Fibroblast of the aortic adventitia (primary cell): ENCODE measurements around the gene SLC9A9. TPM values are rescaled to one million over a fixed set of nuclear protein-coding genes. Genes with fewer than 3 reads are reported as not detected.

Source experiments
- DNase-seq: peaks from one replicate; pipeline ENCODE4 v3.0.0-alpha.2; 2010; ENCODE audit warnings: low read depth
- H3K4me3 ChIP-seq: 2 replicates; pipeline ENCODE4 v1.5.1; 2011; ENCODE audit warnings: low read depth, mild to moderate bottlenecking, control low read depth, low read length, moderate library complexity
- total RNA-seq: library from RNA; depleted of rRNA; stranded (reverse); fragments of >200 nt; gene quantifications from 2 replicates; pipeline ENCODE4 v1.2.3, GENCODE V29; 2012; ENCODE audit warnings: low replicate concordance
- TF ChIP-seq, protein P1 (sequence below): IDR thresholded peaks from 2 replicates; pipeline ENCODE4 v1.5.1; 2011; ENCODE audit warnings: mild to moderate bottlenecking, low read length, control low read depth, inconsistent platforms; ENCODE audit not compliant: insufficient read depth

SLC9A9 gene
- total RNA-seq, 1 donor, result 23.8 TPM

DNA sequence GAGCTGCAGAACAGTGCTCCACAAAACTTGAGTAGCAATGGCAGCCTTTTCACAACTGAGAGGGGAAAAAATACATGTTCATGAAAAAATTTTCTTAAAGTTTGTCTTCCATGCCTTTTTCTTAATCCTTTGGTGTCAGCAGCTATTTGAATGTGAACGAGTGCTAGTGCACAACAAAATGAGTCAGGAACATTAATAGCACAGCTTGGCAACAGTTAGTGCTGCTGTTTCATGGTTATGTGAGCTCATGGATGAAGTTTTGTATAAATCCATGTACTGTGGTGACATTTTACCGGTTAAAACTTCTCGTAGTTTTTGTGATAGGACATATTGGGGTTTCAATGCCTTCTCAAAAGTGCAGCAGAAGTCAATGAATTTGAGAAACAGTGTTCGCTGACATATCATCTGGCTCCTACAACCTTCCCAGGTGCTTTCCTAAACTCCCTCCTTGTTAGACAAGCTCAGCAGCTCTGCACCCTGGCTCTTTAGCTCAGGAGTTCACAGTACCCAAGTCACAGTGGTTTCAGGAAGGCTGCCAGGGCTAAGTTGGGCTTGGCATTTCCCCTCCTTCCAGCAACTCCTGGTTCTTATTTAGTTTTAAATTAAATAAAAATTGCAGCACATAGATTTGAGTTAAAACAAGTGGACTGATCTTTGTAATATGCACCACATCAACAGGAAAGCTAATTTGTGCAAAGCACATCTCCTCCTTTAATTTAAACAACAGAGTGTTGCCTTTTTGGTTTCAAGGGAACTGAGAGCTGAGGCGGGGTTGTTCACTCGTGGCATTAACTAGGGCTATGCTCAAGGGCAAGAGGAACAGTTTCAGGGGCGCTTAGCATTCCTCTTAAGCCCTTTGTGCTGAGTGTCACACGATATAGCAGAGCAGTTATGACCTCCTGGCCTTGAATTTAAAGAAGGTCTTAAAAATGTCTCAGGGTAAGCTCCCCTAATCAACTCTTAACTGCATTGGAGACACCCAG lies 365.9 kb downstream of the SLC9A9 start:
- no peak overlapping the region for H3K4me3 ChIP-seq
- DNase-seq, result peak; percentile 16
- TF ChIP-seq, protein P1, sequence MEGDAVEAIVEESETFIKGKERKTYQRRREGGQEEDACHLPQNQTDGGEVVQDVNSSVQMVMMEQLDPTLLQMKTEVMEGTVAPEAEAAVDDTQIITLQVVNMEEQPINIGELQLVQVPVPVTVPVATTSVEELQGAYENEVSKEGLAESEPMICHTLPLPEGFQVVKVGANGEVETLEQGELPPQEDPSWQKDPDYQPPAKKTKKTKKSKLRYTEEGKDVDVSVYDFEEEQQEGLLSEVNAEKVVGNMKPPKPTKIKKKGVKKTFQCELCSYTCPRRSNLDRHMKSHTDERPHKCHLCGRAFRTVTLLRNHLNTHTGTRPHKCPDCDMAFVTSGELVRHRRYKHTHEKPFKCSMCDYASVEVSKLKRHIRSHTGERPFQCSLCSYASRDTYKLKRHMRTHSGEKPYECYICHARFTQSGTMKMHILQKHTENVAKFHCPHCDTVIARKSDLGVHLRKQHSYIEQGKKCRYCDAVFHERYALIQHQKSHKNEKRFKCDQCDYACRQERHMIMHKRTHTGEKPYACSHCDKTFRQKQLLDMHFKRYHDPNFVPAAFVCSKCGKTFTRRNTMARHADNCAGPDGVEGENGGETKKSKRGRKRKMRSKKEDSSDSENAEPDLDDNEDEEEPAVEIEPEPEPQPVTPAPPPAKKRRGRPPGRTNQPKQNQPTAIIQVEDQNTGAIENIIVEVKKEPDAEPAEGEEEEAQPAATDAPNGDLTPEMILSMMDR, result no peak

DNA sequence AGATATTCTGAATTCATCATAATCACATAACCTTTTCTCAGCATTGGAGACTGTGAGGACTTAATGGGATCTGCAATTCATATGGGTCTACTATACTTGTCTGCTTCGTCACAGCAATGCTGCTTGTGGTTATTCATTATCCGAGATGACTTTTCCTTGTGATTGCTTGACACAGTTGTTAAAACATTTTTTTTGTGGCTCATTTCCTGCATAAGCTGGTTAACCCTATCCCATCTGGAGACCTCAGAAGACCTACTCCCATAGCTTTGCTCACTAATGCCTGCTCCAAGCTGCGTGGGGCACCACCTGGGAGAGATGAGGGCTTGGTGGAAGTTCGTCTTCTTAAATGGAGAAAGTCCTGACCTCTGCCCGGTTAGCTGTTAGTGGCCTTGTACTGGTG lies 367.9 kb downstream of the SLC9A9 start:
- peak; percentile 28 for DNase-seq
- H3K4me3 ChIP-seq, result no peak overlapping the region
- TF ChIP-seq, protein P1, result no peak

DNA sequence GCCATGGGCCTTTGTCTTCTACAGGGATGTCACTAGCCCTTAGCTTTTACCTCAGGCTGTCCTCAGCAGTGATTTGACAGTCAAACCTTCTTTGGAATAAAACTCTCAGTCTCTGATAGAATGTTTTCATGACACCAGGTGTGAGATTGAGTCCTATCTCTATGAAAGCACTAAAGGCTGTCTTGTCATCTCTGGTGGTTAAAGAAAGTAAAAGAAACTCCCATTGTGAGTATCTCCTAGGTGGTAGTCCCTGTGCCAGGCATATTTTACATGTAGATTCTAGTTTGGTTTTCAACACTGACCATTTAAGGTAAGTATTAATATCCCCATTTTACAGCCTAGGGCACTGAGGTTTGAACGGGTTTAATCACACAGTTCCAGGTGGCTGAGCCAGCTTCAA lies 368.5 kb downstream of the SLC9A9 start:
- TF ChIP-seq, protein P1, result no peak
- no peak overlapping the region for H3K4me3 ChIP-seq
- DNase-seq, result no peak

DNA sequence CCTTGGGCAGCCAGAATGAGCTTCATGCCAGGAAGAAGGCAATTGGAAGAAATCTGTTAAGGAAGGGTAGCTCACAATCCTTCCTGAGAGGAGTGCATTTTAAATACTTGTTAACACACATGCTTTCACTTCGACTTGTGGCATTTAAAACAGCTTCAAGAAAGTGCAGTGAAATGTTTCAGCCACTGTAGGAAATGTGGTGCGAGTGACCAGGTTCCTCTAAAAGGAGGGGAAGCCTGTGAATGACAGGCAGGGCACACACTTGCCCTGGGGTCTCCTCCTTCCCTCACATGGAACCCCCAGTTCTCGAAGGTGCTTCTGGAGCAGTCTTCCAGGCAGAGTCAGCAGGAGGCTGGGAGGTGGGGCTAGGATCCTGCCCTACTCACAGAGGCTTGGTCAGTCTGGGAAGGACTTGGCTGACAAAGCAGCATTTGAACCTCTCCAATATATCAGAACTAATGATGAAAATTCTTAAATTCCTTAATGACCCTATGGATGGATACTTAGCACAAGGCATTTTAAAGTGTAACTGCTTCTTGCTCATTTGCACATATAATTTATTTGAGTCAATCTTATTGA lies 370.1 kb downstream of the SLC9A9 start:
- H3K4me3 ChIP-seq, result no peak overlapping the region
- TF ChIP-seq, protein P1, result no peak
- DNase-seq, result no peak

DNA sequence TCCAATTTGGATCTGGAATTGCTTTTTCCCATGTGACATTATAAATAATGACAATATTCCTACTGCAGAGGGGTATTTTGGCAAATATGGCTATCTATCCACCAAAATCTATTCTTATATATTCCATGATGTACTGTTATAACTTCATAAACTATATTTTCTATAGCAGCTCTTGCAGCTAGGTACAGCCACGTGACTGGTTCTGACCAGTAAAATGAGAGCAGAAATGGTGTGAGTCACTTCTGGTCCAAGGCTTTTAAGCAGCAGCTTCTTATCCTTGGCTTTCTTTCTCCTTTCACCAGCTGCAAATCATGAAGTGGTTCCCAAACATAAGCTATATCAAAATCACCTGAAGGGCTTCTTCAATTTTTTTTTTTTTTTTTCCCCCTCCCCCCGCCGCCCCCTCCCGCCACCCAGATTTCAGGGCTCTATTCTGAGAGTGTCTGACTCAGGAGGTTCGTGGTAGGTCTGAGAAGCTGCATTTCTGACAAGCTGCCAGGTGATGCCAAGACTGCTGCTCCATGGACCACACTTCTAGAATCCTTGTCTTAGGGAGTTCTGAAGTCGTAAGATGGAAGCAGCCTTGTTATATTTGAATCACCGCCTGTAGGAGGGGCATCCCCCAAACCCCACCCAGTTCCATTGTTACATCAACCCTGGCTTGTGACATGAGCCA lies 371.2 kb downstream of the SLC9A9 start:
- no peak overlapping the region for H3K4me3 ChIP-seq
- no peak for DNase-seq
- TF ChIP-seq, protein P1, result no peak

DNA sequence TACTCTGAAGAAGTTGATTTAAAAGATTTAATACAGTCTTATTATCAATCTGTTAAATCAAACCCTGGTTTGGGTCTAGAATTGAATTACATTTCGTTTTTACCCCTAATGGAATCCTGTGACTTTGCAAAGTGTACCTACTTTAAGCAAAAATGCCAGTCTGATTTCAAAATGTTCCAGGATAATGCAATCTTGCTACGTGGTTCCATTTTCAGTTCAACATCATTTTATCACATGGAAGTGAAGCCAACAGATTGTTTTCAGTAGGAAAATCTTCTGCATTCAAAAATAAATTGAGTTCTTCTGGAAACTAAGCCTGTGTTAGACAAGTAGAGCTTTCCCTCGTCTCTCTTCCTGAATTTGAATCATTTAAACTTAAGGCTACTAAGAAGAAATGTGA lies 372.3 kb downstream of the SLC9A9 start:
- DNase-seq, result no peak
- H3K4me3 ChIP-seq, result no peak overlapping the region
- TF ChIP-seq, protein P1, result no peak
